Islet of Langerhans (tissue), 1 donor: Measurements from ENCODE around the gene ZNF487.
"Not testable (repeated sequence)": the region's sequence is repeated elsewhere in the genome, so short reads cannot be mapped to it uniquely, and the experiment has no call there.

Experiments used
- FAIRE-seq: peaks from one replicate; lab custom pipeline; 2011; peaks lifted over from hg19 to GRCh38; lab: Jason Lieb, UNC

Gene ZNF487

DNA sequence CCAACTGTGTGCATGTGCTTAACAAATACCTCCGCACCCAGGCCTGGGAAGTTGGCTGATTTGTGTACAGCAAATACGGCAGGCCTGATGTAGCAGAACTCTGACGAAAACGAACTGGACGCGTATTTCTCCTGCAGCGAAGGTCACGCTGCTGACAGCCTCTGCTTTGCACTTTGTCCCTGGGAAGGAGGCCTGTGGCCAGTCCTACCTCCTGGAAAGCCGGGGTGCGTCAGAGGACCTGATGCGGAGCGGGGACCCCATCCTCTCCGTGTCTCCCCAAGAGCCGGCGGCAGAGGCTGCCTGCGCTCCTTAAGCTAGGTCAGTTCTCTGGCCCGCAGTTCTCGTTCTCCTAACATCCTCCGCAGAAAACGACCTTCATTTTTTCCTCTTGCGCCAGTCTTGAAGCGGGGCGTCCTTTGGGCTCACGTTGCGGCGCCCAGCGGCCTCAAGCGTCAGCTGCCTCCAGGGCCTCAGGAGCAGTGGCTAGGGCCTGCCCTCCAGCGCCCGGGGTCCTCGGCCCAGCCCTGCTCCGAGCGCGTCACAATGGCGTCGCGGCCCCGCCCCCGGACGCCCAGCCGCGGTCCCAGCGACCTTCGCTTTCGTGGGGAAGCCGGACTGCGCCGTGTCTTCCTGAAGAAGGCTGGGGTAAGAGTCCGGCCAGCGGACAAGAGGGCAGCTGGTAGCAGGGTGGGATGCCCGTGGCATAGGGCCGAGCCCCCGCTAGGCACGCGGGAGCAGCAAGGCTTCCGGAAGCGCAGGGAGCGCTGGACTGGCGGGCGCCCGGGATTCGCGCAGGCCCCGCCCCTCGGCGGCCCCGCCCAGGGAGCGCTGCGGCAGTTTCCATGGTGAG lies at the start of gene ZNF487:
Gene ZNF487 (plus strand): TSS at position 821 of the 850 bp plus-strand sequence. CDS start 38,703 bp downstream, outside the sequence.
- FAIRE-seq: no peak

DNA sequence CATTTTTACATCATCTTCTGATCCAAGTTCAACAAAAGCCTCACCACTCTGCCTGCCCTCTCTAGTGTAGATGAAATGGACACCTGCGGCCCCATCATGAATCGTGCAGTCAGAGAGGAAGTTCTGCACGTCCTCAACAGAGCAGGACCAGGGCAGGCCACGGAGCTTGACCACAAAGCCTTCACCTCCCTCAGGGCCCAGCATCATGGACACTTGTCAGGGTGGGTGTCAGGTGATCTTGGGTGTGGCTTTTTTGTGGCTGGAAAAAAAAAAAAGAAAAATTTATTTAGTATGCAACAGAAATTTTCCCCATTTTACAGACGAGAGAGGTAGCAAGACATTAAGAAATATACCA lies 49.3 kb upstream of the ZNF487 start:
- no peak for FAIRE-seq

DNA sequence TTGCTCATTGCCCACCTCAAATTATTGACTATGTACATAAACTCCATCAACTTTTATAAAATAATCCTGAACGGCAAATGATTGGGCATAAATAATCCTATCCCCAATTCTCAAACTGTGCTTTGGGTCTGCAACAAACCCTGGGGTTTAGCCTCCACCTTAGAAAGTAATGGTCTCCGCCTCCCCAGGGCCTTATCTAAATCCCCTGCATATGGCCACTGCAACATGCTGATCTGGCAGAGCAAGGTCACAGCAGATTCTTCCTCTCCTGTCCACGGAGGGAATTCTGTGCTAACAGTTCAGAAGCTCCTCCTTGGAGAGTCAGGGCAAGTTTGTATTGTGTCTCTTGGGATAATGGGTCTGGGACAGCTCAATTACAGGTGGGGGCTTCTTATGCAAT lies 47.0 kb upstream of the ZNF487 start:
- FAIRE-seq: no peak

DNA sequence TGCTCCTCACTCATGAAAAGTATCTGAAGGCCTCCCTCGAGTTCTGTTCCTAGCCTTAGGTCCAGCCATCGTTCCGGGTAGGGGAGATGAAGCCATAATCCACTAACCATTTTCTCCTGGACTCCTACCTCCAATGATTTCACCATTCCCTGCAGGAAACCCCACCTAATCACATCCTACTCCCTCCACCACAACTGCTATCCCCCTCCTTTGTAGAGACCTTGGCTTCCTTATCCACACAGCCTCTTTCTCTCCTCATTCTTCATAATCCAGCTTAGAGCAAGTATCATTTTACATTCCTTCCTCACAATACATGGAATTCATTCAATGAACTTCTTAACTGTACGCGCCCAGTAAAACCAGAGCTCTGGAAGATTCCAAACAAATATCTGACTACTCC lies 46.6 kb upstream of the ZNF487 start:
- FAIRE-seq: no peak

DNA sequence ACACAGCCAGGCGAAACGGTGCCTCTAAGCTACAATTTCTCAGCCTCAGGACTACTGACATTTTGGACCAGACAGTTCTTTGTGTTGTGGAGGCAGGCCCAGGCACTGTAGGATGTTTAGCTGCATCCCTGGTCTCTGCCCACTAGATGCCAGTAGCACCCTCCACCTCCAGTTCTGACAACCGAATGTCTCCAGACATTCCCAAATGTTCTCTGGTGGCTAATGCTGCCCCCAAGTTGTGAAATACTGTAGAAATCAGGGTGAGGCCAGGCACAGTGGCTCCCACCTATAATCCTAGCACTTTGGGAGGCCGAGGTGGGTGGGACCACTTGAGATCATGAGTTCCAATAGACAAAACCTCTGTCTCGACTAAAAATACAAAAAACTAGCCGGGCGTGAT lies 46.2 kb upstream of the ZNF487 start:
- no peak for FAIRE-seq

DNA sequence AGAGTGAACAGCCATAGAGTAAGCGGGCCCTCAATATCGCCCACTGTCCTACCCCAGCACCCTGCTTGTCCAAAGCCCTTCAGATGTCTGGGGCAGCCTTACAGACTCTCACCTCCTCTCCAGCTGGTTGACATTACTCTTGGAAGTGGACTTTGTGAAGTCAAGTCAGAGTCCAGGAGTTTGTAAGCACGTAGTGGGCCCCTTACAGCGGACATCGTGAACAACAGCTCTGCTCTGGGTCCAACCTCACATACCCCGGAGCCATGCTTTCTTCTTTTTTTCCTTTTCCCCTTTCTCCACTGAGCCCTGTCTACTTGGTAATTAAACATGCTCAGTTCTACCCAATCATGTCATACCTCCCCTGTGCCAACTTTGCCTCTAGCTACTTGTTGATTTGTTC lies 45.4 kb upstream of the ZNF487 start:
- no peak for FAIRE-seq

DNA sequence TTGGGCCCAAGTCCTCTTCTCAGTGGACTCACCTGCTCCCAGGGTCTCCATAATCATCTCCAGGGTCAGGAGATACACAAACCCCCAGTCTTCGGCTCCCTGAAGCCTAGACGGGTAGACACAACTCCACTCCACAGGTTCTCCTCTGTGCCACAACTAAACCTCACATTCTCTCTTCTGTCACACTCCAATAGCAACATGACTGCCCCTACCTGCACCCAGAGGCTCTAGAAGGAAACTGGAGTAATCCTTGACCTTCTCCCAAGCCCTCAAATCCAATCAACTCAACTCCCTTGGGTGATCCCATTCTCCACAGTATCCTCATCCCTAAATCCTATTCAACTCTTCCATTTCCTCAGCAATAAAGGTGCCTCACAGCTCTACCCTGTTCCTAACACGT lies 44.2 kb upstream of the ZNF487 start:
- no peak for FAIRE-seq

DNA sequence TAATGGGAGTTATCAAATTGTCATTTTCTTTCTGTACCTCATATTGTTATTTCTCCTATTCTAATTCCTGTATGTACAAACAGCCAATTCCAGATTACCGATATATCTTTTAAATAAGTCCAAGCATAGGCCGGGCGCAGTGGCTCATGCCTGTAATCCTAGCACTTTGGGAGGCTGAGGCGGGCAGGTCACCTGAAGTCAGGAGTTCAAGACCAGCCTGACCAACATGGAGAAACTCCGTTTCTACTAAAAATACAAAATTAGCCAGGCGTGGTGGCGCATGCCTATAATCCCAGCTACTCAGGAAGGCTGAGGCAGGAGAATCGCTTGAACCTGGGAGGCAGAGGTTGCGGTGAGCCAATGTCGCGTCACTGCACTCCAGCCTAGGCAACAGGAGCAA lies 43.7 kb upstream of the ZNF487 start:
- FAIRE-seq: not testable (repeated sequence)

DNA sequence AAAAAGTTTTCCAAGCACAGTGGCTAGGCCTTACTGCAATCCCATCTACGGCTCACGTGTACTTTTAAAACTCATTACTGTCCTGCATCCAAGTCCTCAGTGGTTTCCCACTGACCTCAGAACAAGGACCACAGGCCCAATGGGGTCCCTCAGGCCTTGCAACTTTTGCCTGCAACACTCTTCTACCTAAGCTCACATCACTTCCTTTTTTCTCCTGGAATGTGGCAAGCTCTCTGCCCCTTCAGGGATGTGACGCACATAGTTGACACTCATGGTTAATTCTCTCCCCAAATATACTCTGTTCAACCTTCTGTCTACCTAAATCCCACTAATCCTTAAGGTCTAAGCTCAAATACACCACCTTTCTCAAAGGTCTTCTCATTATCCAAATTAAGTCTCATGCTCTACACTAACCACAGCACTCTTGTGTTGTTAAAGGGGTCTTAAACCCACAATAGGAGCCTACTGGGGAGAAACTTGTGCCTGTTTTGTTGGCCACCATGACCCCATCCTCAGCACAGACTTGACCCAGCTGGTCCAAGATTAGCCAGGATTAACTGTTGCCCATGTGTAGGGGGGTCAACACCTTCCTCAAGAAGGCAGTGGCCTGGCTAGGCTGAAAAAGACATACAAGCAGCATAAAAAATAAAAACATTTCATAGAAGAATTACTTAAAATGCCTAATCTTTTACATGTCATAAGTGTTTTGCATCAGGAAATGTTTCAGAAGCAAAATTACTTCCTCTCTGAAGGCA lies 43.1 kb upstream of the ZNF487 start:
- FAIRE-seq: no peak

DNA sequence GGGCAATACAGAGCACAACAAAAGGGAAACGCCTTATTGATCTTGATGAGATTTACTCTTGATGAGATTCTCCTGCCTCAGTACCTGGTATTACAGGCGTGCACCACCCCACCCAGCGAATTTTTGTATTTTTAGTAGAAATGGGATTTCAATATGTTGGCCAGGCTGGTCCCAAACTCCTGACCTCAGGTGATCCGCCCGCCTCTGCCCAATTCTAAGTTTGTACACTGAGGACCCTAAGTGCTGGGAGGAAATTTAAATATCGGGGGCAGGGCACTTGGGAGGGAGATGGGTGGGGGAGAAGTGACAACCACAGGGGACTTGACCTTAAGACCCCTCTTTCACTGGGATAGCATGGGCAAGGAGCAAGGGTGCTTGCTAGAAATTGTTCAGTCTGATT lies 42.0 kb upstream of the ZNF487 start:
- FAIRE-seq: no peak

DNA sequence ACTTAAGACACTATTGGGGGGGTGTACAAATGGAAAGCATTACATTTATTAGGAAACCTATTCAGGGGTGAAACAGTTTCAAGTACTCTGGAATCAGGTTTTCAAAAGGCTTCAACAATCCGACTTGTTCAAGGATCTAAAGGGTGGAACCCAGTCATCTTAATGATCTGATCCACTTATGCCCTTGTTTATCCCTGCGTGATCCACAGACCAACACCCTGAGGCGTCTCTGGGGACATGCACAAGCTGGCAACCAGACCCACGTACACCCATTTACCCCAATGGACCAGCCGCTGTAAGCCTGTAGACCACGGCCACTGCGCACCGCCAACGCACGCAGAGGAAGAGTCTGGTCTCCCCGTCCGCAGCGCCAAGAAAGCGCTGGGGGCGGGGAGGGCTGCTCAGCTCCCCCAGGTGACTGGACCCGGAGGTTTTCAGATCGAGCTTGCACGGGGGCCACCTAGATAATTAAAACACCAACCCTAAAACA lies 41.3 kb upstream of the ZNF487 start:
- no peak for FAIRE-seq

DNA sequence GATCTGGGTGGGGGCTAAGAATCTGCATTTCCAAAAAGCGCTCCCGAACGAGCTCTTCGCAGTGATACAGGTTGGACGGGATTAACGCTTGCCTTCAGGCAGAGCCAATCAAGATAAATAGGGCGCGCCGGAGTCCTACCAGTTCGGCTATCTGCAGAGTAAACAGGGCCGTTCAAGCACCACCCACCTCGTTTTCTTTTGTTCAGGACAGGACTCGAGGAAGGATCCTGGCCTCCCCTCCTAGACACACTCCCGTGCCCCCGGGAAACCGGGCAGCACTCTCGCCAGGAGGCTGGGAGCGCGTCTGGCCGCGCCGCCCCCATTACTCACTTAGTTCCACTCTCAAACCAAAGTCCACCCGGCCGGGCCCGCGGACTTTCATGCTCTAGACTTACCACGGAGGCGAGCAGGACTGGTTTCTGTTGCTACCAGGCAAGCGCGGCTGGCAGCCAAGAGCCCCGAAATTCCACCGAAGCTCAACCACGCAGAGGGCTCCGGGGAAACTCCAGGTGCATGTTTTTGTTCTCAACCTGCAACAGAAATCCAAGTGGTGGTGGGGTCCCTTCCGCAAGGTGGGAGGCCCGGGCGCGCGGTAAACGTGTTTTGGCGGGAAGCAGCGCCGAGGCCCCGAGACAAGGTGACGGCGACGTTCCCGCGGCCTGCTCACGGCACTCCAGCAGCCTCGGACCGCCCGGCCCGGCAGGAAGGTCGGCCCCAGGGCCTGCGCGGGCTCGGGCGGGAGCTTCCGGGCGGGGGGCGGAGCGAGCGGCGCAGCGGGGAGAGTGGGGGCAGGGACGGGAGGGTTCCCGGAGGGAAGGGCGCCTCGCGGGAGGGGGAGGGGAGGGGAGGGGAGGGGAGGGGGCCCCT lies 40.6 kb upstream of the ZNF487 start:
- FAIRE-seq: no peak

DNA sequence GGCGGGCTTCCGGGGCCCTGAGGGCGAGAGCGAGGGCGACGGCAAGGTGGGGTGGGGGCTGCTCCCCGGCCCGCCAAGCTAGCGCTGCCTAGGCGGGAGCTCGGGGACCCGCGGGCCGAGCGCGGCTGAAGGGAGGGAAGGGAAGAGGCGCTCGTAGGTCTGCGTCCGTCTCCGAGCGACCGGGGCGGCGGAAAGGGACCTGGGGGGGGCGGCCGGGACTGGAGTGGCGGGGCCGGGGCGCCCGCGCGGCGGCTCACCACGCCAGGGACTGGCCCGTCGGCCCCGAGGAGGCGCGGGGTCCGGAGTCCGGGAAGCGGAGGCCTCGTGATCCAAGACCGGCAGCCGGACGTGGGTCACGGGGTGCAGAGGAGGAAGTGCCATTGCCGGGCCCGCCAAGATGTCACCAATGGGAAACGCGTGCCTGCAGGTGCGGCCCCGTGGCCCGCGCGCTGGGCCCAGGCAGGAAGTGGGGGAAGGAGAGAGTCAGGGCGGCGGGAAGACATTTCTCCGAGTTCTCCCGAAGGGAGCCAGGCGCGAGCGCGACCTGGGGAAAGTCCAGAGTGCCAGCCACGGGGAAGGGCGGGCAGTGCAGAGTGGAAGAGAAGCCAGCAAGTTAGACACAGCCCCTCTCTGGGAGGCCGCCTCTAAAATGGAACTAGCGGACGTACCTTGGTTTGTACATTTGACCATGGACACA lies 39.8 kb upstream of the ZNF487 start:
- no peak for FAIRE-seq

DNA sequence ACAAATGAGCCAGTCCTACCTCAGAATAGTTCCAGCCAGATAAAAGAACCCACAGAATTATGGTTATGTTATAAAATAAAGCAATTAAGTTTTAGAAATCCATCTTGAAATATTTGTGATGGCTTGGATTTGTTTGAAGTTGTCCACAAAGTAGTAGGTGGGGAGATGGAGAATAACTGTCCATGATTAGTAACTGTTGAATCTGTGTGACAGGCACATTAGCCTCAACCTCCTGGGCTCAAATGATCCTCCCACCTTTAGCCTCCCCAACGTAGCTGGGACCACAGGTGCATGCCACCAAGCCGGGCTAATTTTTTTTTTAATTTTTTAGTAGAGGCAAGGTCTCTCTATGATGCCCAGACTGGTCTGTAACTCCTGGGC lies 38.0 kb upstream of the ZNF487 start:
- no peak for FAIRE-seq

DNA sequence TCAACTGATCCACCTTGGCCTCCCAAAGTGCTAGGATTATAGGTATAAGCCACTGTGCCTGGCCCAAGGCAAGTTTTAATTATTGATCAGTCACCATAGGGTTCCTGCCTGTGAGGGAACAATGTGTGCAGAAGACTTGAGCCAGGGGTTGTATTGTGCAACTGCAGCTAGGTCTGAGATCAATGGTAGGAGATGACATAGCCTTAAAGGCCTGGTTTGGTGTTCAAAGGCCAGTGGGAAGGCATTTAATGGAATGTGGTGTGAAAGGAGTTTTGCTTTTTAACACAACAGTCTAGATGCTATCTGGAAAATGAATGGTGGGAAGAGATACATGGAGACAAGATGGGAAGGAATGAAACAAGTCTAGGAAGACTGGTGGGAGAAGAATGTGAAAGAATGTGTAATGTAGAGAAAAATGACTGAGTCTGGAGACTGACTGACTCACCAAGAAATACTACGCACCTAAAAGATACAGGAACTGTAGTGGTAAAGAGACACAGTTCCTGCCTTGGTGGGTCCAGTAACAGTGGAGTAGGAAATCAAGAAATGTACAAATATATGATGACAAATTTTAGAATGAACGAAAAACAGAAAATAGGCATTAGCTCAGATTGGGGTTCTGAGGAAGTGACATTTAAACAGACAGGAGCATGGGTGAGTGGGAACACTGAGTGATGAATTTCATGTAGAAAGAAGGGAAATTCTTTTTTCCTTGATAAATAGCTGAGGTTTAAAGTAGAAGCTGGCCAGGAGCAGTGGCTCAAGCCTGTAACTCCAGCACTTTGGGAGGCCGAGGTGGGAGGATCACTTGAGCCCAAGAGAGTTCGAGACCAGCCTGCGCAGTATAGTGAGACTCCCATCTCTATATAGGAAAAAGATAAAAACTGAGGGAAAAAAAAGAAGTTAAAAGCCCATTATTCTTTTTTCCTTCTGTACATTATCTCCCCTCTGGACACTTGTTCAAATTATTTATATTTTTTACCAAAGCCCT lies 37.3 kb upstream of the ZNF487 start:
- FAIRE-seq: no peak

DNA sequence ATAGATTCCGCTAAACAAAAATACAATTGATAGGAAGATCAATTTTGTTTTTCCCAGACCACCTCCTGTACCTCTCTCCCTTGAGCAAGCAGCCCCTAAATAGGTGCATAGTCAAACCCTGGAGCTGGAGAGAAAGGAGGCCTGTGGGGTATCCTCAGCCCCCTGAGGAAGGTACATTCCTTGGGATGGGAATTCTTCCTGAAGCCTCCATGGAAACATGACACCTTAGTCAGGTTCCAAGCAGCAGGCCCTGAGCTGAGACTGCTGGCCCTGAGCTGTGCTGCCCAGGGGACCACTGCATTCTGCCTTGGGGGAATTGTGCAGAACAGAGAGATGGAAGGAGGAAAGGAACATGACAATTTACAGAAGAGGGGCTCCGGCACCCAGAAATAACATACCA lies 35.3 kb upstream of the ZNF487 start:
- FAIRE-seq: no peak

DNA sequence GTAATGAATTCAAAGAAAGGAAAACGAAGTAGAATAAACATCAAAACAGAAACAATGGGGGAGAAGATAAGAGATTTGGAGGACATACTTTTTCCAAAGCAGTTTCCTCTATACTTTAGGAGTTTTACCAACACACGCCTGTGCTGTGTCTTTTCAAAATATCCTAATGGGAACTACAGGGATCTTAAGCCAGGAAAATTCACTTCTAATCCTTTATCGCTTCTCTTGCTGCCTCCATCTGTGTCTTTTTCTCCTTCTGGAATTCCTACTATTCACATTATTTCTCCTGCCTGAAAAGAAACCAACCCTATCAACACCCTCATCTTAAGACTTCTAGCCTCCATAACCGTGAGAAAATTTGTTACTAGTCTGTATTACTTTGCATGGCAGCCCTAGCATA lies 34.7 kb upstream of the ZNF487 start:
- FAIRE-seq: no peak

DNA sequence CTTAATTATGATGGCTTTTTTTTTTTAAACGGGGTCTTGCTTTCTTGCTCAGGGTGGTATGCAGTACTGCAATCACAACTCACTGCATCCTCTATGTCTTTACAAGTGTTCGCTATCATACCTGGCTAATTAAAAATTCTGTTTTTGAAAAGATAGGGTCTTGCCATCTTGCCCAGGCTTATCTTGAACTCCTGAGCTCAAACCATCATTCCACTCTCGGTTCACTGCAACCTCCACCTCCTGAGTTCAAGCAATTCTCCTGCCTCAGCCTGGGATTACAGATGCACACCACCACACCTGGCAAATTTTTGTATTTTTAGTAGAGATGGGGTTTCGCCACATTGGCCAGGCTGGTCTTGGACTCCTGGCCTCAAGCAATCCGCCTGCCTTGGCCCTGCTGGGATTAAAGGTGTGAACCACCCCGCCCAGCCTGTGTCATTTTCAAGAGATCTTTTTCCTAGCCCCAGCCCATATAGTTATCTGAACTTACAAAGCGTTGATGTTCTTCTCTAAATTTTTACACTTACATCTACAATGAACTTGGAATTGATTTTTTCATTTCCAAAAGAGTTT lies 33.9 kb upstream of the ZNF487 start:
- FAIRE-seq: no peak

DNA sequence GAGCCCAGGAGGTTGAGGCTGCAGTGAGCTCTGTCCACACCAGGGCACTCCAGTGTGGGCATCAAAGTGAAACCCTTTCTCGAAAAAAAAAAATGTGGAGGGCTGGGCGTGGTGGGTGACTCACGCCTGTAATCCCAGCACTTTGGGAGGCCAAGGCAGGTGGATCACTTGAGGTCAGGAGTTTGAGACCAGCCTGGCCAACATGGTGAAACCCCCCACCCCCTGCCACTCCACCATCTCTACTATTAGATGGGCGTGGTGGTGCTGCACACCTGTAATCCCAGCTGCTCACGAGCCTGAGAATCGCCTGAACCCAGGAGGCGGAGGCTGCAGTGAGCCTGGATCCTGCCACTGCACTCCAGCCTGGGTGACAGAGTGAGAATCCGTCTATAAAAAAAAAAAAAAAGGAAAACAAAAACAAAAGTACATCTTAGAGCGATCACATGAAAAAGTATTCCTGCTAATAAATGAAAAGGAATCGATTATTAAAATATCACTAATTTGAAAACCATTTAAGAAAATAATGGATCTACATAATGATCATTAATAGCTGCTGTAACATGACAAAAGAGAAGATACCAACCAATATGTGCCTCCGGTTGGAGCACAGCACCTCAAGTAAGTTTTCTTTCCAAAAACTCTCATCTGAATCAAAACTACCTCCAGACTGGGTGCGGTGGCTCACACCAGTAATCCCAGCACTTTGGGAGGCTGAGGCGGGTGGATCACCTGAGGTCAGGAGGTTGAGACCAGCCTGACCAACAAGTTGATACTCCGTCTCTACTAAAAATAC lies 32.8 kb upstream of the ZNF487 start:
- FAIRE-seq: no peak

DNA sequence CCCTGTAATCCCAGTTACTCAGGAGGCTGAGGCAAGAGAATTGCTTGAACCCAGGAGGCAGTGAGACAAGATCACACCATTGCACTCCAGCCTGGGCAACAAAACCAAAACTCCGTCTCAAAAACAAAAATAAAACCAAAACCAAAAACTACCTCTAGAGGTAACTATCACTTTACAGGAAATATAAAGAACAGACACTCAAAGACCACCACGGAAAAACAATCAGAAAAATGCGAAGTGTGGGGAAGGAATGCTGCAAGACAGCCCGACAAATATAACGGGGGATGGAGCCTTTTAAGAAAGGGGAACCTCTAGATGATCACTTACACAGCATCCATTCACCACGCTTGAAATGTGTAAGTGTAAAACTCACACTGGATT lies 32.2 kb upstream of the ZNF487 start:
- no peak for FAIRE-seq
